ENCODE data around the gene BEND5.

Gene BEND5

GRCh38 chr1:48758976-48759375 is 17.7 kb downstream of the BEND5 start:
- no peak overlapping the region for H3K4me3 ChIP-seq (ENCODE audit: low read length)
- no peak overlapping the region for H3K9ac ChIP-seq (ENCODE audit: low read length)
- no peaks in the 10 kb centered on the region for H3K27me3 ChIP-seq (ENCODE audit: control insufficient read depth, insufficient read depth, low read length)
- H3K4me1 ChIP-seq (ENCODE audit: control insufficient read depth, insufficient read depth, low read length), result peaks cover 13% of the 10 kb centered on the region
- H3K27ac ChIP-seq (ENCODE audit: low read depth, low read length), result no peak overlapping the region
- peaks cover 5% of the 10 kb centered on the region for H3K36me3 ChIP-seq (ENCODE audit: control insufficient read depth, insufficient read depth, low read length)

GRCh38 chr1:48757363-48757762 is 19.3 kb downstream of the BEND5 start:
- H3K27ac ChIP-seq (ENCODE audit: low read depth, low read length), result no peak overlapping the region
- no peak overlapping the region for H3K4me3 ChIP-seq (ENCODE audit: low read length)
- no peaks in the 10 kb centered on the region for H3K27me3 ChIP-seq (ENCODE audit: control insufficient read depth, insufficient read depth, low read length)
- H3K9ac ChIP-seq (ENCODE audit: low read length), result no peak overlapping the region
- peaks cover 5% of the 10 kb centered on the region for H3K36me3 ChIP-seq (ENCODE audit: control insufficient read depth, insufficient read depth, low read length)
- peaks cover 13% of the 10 kb centered on the region for H3K4me1 ChIP-seq (ENCODE audit: control insufficient read depth, insufficient read depth, low read length)

GRCh38 chr1:48756683-48757316 is 19.9 kb downstream of the BEND5 start:
- Histone ChIP-seq H3K4me1 (ENCODE audit: control insufficient read depth, insufficient read depth, low read length) (peaks cover 12% of the 10 kb centered on the region), H3K36me3 (ENCODE audit: control insufficient read depth, insufficient read depth, low read length) (peaks cover 5% of the 10 kb centered on the region), H3K4me3 (ENCODE audit: low read length) (no peak overlapping the region), H3K9ac (ENCODE audit: low read length) (no peak overlapping the region), H3K27me3 (ENCODE audit: control insufficient read depth, insufficient read depth, low read length) (no peaks in the 10 kb centered on the region), H3K27ac (ENCODE audit: low read depth, low read length) (no peak overlapping the region)

- Histone ChIP-seq H3K27ac (ENCODE audit: low read depth, low read length) (no peak overlapping the region), H3K27me3 (ENCODE audit: control insufficient read depth, insufficient read depth, low read length) (no peaks in the 10 kb centered on the region), H3K4me1 (ENCODE audit: control insufficient read depth, insufficient read depth, low read length) (no peaks in the 10 kb centered on the region), H3K9ac (ENCODE audit: low read length) (no peak overlapping the region), H3K4me3 (ENCODE audit: low read length) (no peak overlapping the region), H3K36me3 (ENCODE audit: control insufficient read depth, insufficient read depth, low read length) (peaks cover 6% of the 10 kb centered on the region)
Observed at GRCh38 chr1:48753293-48753692, 23.4 kb downstream of the BEND5 start.

- Histone ChIP-seq H3K36me3 (ENCODE audit: control insufficient read depth, insufficient read depth, low read length) (peaks cover 3% of the 10 kb centered on the region), H3K4me3 (ENCODE audit: low read length) (no peak overlapping the region), H3K27ac (ENCODE audit: low read depth, low read length) (no peak overlapping the region)
Observed at GRCh38 chr1:48750109-48750508, 26.6 kb downstream of the BEND5 start.

GRCh38 chr1:48749068-48749467 is 27.6 kb downstream of the BEND5 start:
- Histone ChIP-seq H3K4me3 (ENCODE audit: low read length) (no peak overlapping the region), H3K4me1 (ENCODE audit: control insufficient read depth, insufficient read depth, low read length) (no peaks in the 10 kb centered on the region), H3K27me3 (ENCODE audit: control insufficient read depth, insufficient read depth, low read length) (no peaks in the 10 kb centered on the region), H3K9ac (ENCODE audit: low read length) (no peak overlapping the region), H3K36me3 (ENCODE audit: control insufficient read depth, insufficient read depth, low read length) (peaks cover 3% of the 10 kb centered on the region), H3K27ac (ENCODE audit: low read depth, low read length) (no peak overlapping the region)

More at GRCh38 chr1:48750109-48750508, 26.6 kb downstream of the BEND5 start:
- Histone ChIP-seq H3K27me3 (ENCODE audit: control insufficient read depth, insufficient read depth, low read length) (no peaks in the 10 kb centered on the region), H3K9ac (ENCODE audit: low read length) (no peak overlapping the region), H3K4me1 (ENCODE audit: control insufficient read depth, insufficient read depth, low read length) (no peaks in the 10 kb centered on the region)

GRCh38 chr1:48746906-48747305 is 29.8 kb downstream of the BEND5 start:
- Histone ChIP-seq H3K27me3 (ENCODE audit: control insufficient read depth, insufficient read depth, low read length) (no peaks in the 10 kb centered on the region), H3K4me3 (ENCODE audit: low read length) (no peak overlapping the region), H3K27ac (ENCODE audit: low read depth, low read length) (no peak overlapping the region), H3K4me1 (ENCODE audit: control insufficient read depth, insufficient read depth, low read length) (no peaks in the 10 kb centered on the region), H3K9ac (ENCODE audit: low read length) (no peak overlapping the region), H3K36me3 (ENCODE audit: control insufficient read depth, insufficient read depth, low read length) (peaks cover 3% of the 10 kb centered on the region)

- H3K27ac ChIP-seq (ENCODE audit: low read depth, low read length), result no peak overlapping the region
- H3K36me3 ChIP-seq (ENCODE audit: control insufficient read depth, insufficient read depth, low read length), result no peaks in the 10 kb centered on the region
- H3K27me3 ChIP-seq (ENCODE audit: control insufficient read depth, insufficient read depth, low read length), result no peaks in the 10 kb centered on the region
Observed at GRCh38 chr1:48744032-48744431, 32.7 kb downstream of the BEND5 start.

GRCh38 chr1:48743480-48743879 is 33.2 kb downstream of the BEND5 start:
- Histone ChIP-seq H3K4me1 (ENCODE audit: control insufficient read depth, insufficient read depth, low read length) (no peaks in the 10 kb centered on the region), H3K4me3 (ENCODE audit: low read length) (no peak overlapping the region), H3K27ac (ENCODE audit: low read depth, low read length) (no peak overlapping the region), H3K36me3 (ENCODE audit: control insufficient read depth, insufficient read depth, low read length) (no peaks in the 10 kb centered on the region), H3K9ac (ENCODE audit: low read length) (no peak overlapping the region), H3K27me3 (ENCODE audit: control insufficient read depth, insufficient read depth, low read length) (no peaks in the 10 kb centered on the region)

More at GRCh38 chr1:48744032-48744431, 32.7 kb downstream of the BEND5 start:
- H3K4me1 ChIP-seq (ENCODE audit: control insufficient read depth, insufficient read depth, low read length), result no peaks in the 10 kb centered on the region
- no peak overlapping the region for H3K9ac ChIP-seq (ENCODE audit: low read length)
- H3K4me3 ChIP-seq (ENCODE audit: low read length), result no peak overlapping the region

GRCh38 chr1:48741380-48741779 is 35.3 kb downstream of the BEND5 start:
- Histone ChIP-seq H3K27me3 (ENCODE audit: control insufficient read depth, insufficient read depth, low read length) (no peaks in the 10 kb centered on the region), H3K4me1 (ENCODE audit: control insufficient read depth, insufficient read depth, low read length) (no peaks in the 10 kb centered on the region), H3K9ac (ENCODE audit: low read length) (no peak overlapping the region), H3K36me3 (ENCODE audit: control insufficient read depth, insufficient read depth, low read length) (no peaks in the 10 kb centered on the region), H3K4me3 (ENCODE audit: low read length) (no peak overlapping the region), H3K27ac (ENCODE audit: low read depth, low read length) (no peak overlapping the region)

GRCh38 chr1:48740621-48741020 is 36.1 kb downstream of the BEND5 start:
- H3K36me3 ChIP-seq (ENCODE audit: control insufficient read depth, insufficient read depth, low read length), result peaks cover 3% of the 10 kb centered on the region
- no peak overlapping the region for H3K27ac ChIP-seq (ENCODE audit: low read depth, low read length)
- no peaks in the 10 kb centered on the region for H3K27me3 ChIP-seq (ENCODE audit: control insufficient read depth, insufficient read depth, low read length)
- H3K4me3 ChIP-seq (ENCODE audit: low read length), result no peak overlapping the region
- H3K9ac ChIP-seq (ENCODE audit: low read length), result no peak overlapping the region
- no peaks in the 10 kb centered on the region for H3K4me1 ChIP-seq (ENCODE audit: control insufficient read depth, insufficient read depth, low read length)

GRCh38 chr1:48739091-48739490 is 37.6 kb downstream of the BEND5 start:
- Histone ChIP-seq H3K9ac (ENCODE audit: low read length) (no peak overlapping the region), H3K4me3 (ENCODE audit: low read length) (no peak overlapping the region), H3K27me3 (ENCODE audit: control insufficient read depth, insufficient read depth, low read length) (no peaks in the 10 kb centered on the region), H3K4me1 (ENCODE audit: control insufficient read depth, insufficient read depth, low read length) (no peaks in the 10 kb centered on the region), H3K27ac (ENCODE audit: low read depth, low read length) (no peak overlapping the region), H3K36me3 (ENCODE audit: control insufficient read depth, insufficient read depth, low read length) (peaks cover 6% of the 10 kb centered on the region)

- H3K9ac ChIP-seq (ENCODE audit: low read length), result no peak overlapping the region
- no peaks in the 10 kb centered on the region for H3K27me3 ChIP-seq (ENCODE audit: control insufficient read depth, insufficient read depth, low read length)
- no peaks in the 10 kb centered on the region for H3K4me1 ChIP-seq (ENCODE audit: control insufficient read depth, insufficient read depth, low read length)
- H3K36me3 ChIP-seq (ENCODE audit: control insufficient read depth, insufficient read depth, low read length), result peaks cover 6% of the 10 kb centered on the region
- H3K4me3 ChIP-seq (ENCODE audit: low read length), result no peak overlapping the region
- no peak overlapping the region for H3K27ac ChIP-seq (ENCODE audit: low read depth, low read length)
Observed at GRCh38 chr1:48738356-48738755, 38.3 kb downstream of the BEND5 start.
